HG03520 (cell line): Measurements from ENCODE around the gene ZNF177.
"Not testable (repeated sequence)": the region's sequence is repeated elsewhere in the genome, so short reads cannot be mapped to it uniquely, and the experiment has no call there.

Experiments used
- ATAC-seq: cut with Tn5 transposase; IDR thresholded peaks from one replicate; pipeline ENCODE4 v1.9.1; 2021; ENCODE audit warnings: mild to moderate bottlenecking, moderate library complexity; ENCODE audit not compliant: unreplicated experiment

The ZNF177 gene

DNA sequence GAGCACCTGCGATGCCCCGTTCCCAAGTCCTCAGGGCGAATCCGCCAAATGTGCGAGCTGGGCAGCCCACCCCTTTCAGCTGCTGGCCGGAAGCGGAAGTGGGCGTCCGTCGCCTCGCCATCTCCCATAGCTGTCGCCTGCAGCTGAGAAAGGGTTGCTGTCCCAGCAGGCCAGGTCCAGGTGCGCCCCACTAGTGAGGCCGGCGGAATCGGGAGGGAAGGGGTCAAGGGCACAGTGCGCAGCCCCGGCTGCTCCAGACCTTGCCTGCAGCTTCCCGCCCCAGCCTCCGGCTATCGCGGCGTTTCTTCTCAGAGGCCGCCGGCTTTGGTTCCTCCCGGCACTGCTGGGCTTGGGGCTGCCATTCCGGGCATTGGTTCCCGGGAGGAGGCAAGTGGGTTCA, at the start of gene ZNF177:
Gene ZNF177 (plus strand): TSS at position 109 of the 400 bp plus-strand sequence. CDS start 15,299 bp downstream, outside the sequence.
- no peak for ATAC-seq

DNA sequence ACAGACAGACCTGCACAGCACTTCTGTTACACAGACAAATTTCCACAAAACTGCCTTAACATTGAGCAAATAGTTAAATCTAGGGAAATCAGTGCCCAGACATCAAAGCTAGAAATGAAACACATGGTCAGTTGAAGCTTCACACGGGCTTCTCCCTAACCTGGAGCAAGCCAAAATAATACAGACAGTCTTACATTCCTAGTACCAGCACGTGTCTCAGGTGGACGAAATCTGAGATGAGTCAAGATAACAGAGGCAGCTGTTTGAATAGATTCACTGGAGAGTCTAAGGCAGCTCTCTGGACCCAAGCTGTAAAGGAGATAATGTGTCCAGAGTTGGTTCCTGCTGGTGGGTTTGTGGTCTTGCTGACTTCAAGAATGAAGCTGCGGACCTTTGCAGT, 49.1 kb upstream of the ZNF177 start:
- ATAC-seq = no peak

- no peak for ATAC-seq
Measured at GRCh38 chr19:9321338-9321737, 41.5 kb upstream of the ZNF177 start.

DNA sequence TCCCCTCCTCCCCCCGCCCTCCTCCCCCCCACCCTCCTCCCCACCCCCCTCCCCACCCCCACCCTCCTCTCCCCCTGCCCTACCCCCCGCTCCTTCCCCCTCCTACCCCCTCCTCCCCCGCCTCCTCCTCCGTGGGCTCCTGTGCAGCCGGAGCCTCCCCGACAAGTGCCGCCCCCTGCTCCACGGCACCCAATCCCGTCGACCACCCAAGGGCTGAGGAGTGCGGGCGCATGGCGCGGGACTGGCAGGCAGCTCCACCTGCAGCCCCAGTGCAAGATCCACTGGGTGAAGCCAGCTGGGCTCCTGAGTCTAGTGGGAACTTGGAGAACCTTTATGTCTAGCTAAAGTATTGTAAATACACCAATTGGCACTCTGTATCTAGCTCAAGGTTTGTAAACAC, 41.1 kb upstream of the ZNF177 start:
- ATAC-seq = not testable (repeated sequence)

DNA sequence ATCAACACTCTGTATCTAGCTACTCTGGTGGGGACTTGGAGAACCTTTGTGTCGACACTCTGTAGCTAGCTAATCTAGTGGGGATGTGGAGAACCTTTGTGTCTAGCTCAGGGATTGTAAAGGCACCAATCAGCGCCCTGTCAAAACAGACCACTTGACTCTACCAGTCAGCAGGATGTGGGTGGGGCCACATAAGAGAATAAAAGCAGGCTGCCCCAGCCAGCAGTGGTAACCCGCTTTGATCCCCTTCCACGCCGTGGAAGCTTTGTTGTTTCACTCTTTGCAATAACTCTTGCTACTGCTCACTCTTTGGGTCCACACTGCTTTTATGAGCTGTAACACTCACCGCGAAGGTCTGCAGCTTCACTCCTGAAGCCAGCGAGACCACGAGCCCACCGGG, 40.6 kb upstream of the ZNF177 start:
- not testable (repeated sequence) for ATAC-seq

GRCh38 chr19:9323557-9323918, 39.3 kb upstream of the ZNF177 start:
- peak; percentile 27 for ATAC-seq

DNA sequence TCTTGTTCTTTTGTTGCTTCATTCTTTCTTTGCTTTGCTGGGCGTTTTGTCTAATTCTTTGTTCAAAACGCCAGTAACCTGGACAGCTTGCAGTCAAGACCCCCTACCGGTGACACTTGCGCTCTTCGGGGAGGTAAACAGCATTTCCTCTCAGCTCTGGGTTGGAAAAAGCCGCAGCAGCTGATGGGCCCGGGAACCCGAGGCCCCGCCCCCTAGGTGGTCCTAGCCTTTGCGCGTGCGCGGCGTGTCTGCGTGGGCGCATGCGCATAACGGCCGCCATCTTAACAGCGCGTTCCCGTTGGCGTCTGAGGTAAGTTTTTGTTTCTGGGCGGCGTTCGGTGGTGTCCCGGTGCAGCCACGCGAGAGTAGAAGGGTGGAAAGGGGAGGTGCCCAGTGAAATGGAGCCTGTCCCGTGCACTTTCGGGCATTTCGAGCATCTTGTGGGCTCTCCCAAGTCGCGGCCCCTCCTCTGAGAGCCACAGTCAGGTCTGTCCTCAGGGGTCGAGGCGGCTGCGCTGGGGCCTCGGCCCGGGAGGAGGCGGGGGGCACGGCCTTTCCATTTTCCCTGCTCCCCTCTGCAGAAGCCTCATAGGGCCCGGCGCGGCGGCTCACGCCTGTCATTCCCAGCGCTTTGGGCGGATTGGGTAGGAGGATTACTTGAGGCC, 38.8 kb upstream of the ZNF177 start, which contains the start of gene ZNF559:
Gene ZNF559 (plus strand): TSS at position 261 of the 665 bp plus-strand sequence. CDS start 14,371 bp downstream, outside the sequence.
- ATAC-seq = peak; percentile 91

- ATAC-seq = no peak
Measured at GRCh38 chr19:9324584-9324962, 38.2 kb upstream of the ZNF177 start.

DNA sequence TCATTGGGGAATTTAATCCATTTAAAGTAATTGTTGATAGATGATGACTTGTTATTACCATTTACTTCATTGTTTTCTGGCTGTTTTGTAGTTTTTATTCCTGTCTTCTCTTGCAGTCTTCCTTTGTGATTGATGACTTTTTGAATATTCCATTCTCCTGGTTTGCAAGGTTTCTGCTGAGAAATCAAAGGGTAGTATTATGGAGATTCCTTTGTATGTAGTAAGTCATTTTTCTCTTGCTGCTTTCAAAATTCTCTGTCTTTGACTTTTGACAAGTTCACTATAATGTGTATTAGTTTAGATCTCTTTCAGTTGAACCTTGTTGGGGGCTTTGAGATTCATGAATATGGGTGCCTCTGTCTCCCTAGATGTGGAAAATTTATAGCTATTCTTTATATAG, 32.8 kb upstream of the ZNF177 start:
- no peak for ATAC-seq

- ATAC-seq = no peak
Measured at GRCh38 chr19:9342610-9343304, 20.1 kb upstream of the ZNF177 start.

- ATAC-seq = no peak
Measured at GRCh38 chr19:9345005-9345404, 17.8 kb upstream of the ZNF177 start.

GRCh38 chr19:9348253-9348652, 14.6 kb upstream of the ZNF177 start:
- no peak for ATAC-seq

GRCh38 chr19:9348671-9349070, 14.1 kb upstream of the ZNF177 start:
- ATAC-seq = no peak

- no peak for ATAC-seq
Measured at GRCh38 chr19:9352505-9352904, 10.3 kb upstream of the ZNF177 start.

- no peak for ATAC-seq
Measured at GRCh38 chr19:9353011-9353410, 9.8 kb upstream of the ZNF177 start.

- no peak for ATAC-seq
Measured at GRCh38 chr19:9354651-9355050, 8.2 kb upstream of the ZNF177 start.

DNA sequence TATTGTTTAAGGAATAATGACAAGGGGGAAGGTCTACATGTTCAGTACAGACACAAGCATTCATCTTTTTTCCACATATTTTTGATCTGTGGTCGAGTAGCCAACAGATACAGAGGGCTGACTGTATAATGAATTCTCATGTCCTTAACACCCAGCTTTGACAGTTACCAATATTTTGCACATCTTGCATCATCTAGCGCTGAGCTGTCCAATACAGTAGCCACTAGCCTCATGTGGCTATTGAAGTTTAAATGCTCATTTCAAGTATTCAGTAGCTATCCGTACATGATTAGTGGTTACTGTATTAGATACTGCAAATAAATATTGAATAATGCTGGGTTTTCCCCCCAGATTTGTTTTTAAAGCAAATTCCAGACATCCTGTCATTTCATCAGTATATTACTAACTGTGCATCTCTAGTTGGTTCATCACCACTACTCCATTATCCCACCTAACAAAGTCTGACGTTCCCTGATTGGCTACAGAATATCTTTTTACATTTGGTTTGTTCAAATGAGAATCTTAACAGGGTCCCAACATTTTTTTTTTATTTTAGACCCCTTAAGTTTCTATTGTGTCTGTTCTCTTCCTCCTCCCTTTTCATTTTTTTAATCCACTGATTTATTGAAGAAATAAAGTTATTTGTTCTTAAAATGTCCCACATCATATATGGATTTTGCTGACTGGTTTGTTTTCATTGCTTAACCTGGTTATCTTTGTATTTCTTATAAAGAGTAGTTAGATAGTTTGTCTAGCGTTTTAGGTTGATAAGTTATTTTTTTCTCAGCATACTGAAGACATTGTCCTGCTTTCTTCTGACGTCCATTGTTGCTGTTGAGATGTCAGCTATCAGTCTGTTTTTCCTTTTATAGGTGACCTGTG, 8.2 kb downstream of the ZNF177 start:
- no peak for ATAC-seq

DNA sequence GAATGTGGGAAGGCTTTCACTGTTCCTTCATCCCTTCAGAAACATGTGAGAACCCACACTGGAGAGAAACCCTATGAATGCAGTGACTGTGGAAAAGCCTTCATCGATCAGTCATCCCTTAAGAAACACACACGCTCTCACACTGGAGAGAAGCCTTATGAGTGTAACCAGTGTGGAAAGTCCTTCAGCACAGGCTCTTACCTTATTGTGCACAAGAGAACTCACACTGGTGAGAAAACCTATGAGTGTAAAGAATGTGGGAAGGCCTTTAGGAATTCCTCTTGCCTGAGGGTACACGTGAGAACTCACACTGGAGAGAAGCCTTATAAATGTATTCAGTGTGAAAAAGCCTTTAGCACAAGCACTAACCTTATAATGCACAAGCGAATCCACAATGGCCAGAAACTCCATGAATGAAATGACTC, 18.6 kb downstream of the ZNF177 start:
- ATAC-seq = no peak

- ATAC-seq = no peak
Measured at GRCh38 chr19:9406798-9407352, 44.1 kb downstream of the ZNF177 start.

GRCh38 chr19:9407827-9408226, 45.0 kb downstream of the ZNF177 start:
- no peak for ATAC-seq

DNA sequence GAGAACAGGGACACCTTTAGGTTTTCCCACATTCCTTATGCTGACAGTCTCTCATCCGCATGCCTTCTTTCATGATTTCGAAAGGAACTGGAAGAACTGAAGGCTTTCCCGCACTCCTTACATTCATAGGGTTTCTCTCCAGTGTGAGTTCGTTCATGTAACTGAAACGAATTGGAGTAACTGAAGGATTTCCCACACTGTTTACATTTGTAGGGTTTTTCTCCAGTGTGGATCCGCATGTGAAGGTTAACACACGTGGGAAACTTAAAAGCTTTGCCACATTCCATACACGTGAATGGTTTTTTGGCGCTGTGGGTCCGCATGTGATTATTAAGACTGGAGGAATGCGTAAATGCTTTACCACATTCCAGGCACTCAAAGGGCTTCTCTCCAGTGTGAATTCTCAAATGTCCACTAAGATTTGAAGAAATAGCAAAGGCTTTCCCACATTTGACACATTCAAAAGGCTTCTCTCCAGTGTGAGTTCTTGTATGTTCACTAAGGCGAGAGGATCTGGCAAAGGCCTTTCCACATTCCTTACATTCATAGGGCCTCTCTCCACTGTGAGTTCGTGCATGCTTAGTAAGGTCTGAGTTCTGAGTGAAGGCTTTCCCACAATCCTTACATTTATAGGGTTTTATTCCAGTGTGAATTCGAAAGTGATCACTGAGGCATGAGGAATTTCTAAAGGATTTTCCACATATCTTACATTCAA, 50.6 kb downstream of the ZNF177 start:
- ATAC-seq = no peak
